Erythroblast (primary cell): ENCODE measurements around the gene HOOK1.
"Not testable (repeated sequence)": the region's sequence is repeated elsewhere in the genome, so short reads cannot be mapped to it uniquely, and the experiment has no call there.

ENCODE experiments used
- DNase-seq, 2 experiments: peaks; one replicate each; lab custom pipeline; 2025; lab: John Stamatoyannopoulos, UW
- GATA1 ChIP-seq: IDR thresholded peaks from 2 replicates; pipeline ENCODE4 v1.6.1; 2011; ENCODE audit warnings: low read depth, mild to moderate bottlenecking, control low read depth, low read length, moderate library complexity
- POLR2A ChIP-seq: IDR thresholded peaks from 2 replicates; pipeline ENCODE4 v1.6.1; 2011; ENCODE audit warnings: mild to moderate bottlenecking, low read length

Gene HOOK1

DNA sequence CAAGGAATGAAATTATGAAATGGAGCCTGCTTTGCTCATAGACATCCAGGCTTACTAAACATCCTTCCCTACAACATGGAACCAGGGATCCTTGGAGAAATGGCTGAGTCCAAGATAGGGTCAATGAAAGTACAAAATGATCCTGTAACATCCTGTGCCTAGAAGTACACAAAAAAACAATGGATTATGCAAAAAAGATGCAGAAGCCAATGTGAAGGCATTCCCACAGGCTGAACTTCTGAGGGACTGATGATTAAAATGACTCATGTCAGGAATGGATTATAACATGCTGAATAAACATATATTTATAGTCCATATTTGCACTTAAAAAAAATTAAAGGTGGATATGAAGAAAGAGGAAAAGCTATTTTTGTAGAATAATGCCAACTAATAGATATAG lies 10.4 kb upstream of the HOOK1 start:
- DNase-seq: no peak
- TF ChIP-seq GATA1 (no peak), POLR2A (no peak)

DNA sequence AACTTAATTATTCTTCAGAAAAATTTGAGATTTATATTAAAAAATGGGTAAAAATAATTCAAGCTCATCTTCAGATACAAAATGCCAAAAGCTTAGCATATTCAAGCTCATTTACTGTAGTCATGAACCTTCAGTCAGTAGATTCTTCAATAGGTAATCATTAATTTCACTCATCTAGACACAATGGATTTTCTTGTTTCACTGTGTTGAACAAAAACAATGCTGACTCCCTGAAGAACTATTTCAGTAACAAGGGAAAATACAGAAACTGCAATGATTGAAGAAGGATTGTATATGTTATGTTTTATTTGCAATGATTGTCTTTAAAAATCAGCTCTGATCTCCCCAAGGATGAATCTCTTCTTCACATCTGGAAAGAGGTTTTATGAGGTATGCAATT lies 9.2 kb upstream of the HOOK1 start:
- TF ChIP-seq GATA1 (no peak), POLR2A (no peak)
- DNase-seq: no peak

DNA sequence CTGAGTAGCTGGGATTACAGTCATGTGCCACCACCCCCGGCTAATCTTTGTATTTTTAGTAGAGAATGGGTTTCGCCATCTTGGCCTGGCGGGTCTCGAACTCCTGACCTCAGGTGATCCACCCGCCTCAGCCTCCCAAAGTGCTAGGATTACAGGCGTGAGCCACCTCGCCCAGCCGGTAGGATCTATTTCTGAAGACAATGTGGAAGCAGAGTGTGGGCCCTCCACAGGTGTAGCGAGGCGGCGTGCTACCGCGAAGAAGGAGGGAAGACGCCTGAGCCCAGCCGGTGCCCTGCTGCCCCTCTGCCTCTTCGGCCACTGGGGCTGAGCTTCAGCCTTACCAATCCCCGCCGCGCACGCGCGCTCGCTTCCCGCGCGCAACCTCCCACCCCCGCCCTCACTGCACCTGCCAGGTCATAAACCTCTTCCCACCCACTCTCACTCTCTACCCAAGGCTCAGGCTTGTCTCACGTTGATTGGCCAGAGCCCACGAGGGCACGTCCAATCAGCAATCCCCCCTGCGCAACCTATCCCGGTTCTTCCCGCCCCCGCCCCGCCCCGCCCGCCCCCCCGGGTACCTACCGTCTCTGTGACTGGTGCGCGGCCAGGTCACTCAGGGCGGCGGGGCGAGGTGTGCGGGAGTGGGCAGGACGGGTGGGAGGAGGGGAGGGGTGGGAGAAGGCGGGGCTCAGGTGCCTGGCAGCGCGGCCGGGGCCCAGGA lies 409 bp upstream of the HOOK1 start:
- DNase-seq: peak; percentile 82 to 84
- TF ChIP-seq POLR2A (peak; percentile 40), GATA1 (no peak)

DNA sequence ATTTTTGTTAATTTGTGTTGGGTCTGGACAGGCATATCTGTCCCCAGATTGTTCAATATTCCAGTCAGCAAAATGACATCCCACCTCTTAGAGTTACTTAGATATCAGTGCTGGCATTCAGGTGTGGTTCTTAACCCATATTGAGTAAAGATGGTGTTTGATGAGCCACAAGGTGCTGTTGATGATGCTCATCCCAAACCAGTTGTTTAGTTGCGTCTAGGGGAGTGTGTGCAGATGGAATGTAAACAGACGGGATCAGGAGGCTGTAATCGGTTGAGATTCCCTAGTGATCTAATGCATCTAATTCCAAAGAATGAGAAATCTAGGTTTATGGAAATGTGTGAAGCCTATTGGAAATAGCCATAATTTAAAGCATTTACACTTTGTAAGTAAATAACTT lies 1.1 kb downstream of the HOOK1 start:
- no peak for DNase-seq
- TF ChIP-seq POLR2A (no peak), GATA1 (no peak)

DNA sequence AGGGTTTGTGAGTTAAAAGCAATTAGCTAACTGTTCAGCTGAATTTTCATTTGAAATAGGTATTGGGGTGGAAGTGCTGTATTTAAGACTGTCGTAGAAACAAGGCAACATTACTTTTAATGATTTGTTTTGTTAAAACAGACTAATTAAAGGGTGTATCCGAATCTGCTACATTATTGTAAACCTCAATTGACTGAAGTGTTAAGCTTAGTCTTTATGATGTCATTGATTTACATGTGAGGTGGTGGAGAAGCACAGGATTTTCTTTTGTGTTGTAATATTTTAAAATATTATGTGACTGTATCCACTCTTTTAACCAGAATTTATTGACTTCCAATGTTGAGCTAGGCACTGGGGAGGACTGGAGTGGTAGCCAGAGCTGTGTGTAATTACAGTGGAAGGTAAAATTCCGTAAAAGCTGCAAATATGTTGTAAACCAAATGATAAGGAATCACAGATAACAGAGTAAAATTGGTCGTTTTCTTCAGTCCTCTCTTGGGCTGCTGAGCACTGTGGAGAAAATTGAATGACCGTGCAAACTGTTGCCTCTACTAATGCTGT lies 1.6 kb downstream of the HOOK1 start:
- DNase-seq: no peak
- TF ChIP-seq POLR2A (no peak), GATA1 (no peak)

DNA sequence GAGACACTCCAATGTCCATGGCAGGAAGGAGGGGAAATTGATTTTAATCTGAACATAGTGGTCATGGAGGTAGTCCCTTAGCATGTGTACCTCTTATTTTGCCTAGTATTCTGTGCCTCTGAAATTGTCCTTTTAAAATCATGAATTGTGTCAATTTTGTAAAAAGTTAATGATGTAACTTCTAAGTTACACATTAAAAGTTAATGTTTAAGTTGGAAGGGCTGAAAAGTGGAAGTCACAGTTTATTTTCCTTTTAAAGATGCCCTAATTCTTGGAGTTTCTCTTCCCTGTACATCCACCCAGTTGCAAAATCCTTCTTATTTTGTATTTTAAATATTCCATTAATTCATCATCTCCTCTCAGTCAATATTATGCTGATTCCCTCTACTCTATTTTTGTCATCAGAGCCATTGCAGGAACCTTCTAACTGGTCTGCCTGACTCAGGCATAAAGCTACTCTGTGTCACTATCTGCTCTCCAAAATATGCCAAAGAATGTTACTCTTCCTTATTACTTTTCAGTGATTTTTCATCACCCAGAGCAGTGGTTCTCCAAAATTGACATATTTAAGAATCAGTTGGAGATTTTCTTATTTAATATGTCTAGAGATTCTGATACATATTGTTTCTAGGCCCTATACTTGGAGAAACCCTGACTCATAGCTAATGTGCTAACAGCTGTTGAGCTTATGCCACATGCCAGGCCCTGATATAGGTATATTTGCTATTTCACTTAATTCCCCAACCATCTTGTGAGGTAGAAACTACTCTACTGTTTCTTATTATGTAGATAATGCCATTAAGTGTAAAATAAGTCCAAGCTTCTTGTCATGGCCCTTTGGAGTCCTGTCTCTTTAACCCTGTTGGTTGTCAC lies 5.1 kb downstream of the HOOK1 start:
- DNase-seq: no peak
- TF ChIP-seq POLR2A (no peak), GATA1 (no peak)

DNA sequence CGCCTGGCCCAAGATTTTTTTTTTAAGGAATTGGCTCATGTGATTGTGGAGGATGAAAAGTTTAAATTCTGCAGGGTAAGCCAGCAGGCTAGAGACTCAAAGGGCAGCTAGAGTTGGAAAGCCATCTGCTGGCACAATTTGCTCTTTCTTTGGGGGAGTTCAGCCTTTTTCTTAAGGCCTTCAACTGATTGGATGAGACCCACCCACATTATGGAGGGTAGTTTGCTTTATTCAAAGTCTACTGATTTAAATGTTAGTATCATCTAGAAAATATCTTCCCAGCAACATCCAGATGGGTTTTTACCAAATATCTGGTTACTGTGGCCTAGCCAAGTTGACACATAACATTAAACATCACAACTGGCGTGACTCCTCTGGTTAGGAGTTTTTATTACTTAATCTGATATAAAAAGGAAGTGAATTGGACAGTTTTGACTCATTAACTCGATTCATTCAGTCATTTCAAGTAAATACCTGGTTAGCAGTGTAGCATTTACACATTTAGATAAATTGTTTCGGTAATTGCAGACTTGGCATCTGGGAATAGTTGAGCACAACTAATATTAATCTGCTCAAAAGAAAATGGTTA lies 12.4 kb downstream of the HOOK1 start:
- DNase-seq: no peak
- no peak for TF ChIP-seq POLR2A
- no peak for TF ChIP-seq GATA1

DNA sequence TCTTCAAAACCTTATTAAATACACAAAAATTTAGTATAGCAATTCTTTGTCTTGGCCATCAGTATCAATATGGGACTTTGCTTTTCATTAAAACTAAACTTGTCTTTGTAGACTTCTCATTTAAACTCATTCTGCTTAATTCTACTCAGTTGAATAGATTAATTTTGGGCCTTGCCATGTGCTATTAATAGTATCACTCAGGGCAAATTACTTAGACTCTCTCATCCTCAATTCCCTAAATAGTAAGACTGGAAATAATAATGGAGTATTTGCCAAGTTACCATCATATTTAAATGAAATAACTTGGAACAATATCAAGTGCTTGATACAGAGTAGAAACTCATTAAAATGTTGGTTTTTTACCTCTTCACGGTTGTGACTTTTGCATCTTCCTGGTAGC lies 13.4 kb downstream of the HOOK1 start:
- TF ChIP-seq POLR2A: no peak
- TF ChIP-seq GATA1: no peak
- DNase-seq: no peak

DNA sequence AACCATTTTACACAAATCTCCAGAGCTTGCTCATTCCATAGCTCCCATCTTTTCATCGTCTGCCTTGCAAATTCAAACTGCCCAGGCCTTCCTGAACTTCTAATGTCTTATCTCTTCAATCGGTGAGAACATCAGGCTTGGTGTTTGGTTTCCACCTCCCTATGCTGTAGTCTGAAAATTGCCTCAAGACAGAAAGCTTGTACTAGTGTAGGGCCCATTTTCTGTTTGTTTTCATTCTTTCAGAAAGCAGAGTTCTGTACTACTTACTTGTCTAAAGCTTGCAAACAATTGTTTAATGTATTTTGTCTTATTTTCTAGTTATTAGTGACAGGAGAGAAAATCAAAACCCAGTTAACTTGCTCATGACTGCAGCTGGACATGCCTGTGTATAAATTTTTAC lies 16.8 kb downstream of the HOOK1 start:
- TF ChIP-seq GATA1 (no peak), POLR2A (no peak)
- no peak for DNase-seq

DNA sequence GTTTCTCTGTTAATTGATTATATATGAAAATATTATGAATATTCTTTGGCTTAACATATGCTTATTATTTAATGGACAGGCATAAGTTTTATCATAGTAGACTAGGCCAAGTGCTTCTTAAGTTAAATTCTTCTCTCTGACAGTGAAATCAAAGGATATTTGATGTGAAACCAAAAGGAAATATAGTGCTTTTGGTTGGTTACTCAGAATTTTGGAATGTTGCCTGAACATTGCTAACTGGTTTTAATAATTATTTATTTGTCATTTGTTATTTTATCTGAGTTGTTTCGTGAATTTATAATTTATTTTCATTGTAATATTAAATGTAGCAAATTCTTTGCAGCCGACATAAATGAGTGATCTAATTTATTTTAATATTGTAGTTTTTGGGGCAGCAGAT lies 18.3 kb downstream of the HOOK1 start:
- no peak for DNase-seq
- TF ChIP-seq GATA1 (no peak), POLR2A (no peak)

DNA sequence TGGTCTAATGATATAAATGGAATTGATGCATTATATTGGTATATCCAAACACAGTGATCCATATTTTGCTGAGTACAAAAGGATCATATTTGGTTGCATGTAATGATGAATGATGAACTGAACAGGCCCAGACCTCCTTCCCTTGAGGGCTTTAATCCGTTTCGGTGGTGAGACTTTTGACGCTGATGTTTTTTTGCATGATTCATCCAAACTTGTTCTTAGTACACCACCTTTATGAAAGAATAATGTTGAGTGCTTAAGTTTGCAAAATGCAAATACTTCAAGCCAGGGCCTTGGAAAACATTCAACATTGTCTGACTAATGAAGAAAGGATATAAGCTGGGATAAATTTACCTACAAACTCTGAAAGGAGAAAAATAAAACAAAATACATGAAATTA lies 19.2 kb downstream of the HOOK1 start:
- TF ChIP-seq GATA1 (no peak), POLR2A (no peak)
- DNase-seq: no peak

DNA sequence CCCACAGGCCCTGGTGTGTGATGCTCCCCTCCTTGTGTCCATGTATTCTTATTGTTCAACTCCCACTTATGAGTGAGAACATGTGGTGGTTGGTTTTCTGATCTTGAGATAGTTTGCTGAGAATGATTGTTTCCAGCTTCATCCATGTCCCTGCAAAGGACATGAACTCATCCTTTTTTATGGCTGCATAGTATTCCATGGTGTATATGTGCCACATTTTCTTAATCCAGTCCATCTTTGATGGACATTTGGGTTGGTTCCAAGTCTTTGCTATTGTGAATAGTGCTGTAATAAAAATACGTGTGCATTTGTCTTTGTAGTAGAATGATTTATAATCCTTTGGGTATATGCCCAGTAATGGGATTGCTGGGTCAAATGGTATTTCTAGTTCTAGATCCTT lies 23.1 kb downstream of the HOOK1 start:
- DNase-seq: not testable (repeated sequence)

DNA sequence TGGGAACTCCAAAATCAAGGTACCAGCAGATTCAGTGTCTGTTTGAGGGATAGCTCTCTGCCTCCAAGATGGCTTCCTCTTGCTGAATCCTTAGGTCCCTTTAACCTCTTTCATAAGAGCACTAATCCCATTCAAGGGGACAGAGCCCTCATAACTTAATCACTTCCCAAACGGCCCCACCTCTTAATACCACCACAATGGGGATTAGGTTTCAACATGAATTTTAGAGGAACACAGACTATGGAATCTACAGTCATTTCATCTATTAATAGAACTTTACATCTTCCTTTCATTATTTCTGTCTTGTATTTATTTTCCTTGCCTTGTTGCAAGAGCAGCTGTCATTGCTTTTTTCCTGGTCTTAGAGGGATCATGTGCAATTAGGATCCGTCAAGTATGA lies 30.3 kb downstream of the HOOK1 start:
- DNase-seq: no peak
- no peak for TF ChIP-seq GATA1
- TF ChIP-seq POLR2A: no peak

DNA sequence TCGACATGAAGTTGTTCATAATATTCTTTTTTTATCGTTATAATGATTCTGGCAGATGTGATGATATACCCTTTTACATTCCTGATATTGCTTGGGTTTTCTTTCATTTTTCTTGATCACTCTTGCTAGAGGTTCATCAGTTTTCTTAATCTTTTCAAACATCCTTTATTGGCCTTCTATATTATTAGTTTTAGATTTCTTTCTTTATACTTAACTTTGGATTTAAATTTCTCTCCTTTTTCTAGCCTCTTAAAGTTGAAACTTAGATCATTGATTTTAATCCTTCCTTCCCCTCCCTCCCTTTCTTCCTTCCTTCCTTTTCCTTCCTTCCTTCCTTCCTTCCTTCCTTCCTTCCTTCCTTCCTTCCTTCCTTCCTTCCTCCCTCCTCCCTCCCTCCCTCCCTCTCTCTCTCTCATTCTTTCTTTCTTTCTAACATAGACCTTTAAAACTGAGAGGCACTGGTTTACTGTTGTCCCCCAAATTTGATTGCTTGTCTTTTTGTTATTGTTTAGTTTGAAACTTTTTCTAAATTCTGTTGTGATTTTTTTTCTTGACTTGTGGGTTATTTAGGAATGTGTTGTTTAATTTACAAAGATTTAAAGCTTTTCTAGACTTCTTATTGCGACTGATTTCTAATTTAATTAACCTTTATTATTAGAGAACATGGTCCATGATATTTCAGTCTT lies 31.6 kb downstream of the HOOK1 start:
- DNase-seq: no peak
- TF ChIP-seq GATA1 (no peak), POLR2A (no peak)
